Activated CD8-positive, alpha-beta memory T cell treated with anti-CD3 and anti-CD28 coated beads, Interleukin-2, amount 10 ng/mL, durations not matched to agents 7 days and 5 days (primary cell): ENCODE data around the gene ARMH3. TPM values are rescaled to one million over a fixed set of nuclear protein-coding genes. Genes with fewer than 3 reads are reported as not detected.

ENCODE experiments used
- ATAC-seq: fragments of 150-1000 bp; cut with Tn5 transposase; one replicate; pipeline ENCODE4 v1.10.0; 2021; ENCODE audit warnings: moderate library complexity
- CTCF ChIA-PET: fragments of 350-600 bp; sonication (Branson Sonifier 250); formaldehyde crosslinking; loops from one replicate; lab custom pipeline; 2021; ENCODE audit warnings: antibody characterized with exemption; lab: Charles Lee
- DNase-seq: peaks from one replicate; pipeline ENCODE4 v3.0.0-alpha.2; 2020
- H3K27ac Mint-ChIP-seq: one replicate; pipeline ENCODE4 v1.8.0; 2021; ENCODE audit warnings: mild to moderate bottlenecking, mixed read lengths
- H3K27me3 Mint-ChIP-seq: one replicate; pipeline ENCODE4 v1.8.0; 2021; ENCODE audit warnings: mixed read lengths
- H3K36me3 Mint-ChIP-seq: one replicate; pipeline ENCODE4 v1.8.0; 2021; ENCODE audit warnings: mild to moderate bottlenecking, mixed read lengths
- H3K4me1 Mint-ChIP-seq: one replicate; pipeline ENCODE4 v1.8.0; 2021; ENCODE audit warnings: mixed read lengths
- H3K4me3 Mint-ChIP-seq: one replicate; pipeline ENCODE4 v1.8.0; 2021; ENCODE audit warnings: mild to moderate bottlenecking, moderate library complexity, mixed read lengths
- H3K9me3 Mint-ChIP-seq: one replicate; pipeline ENCODE4 v1.8.0; 2022; ENCODE audit warnings: low read depth, mixed read lengths
- total RNA-seq, 2 experiments: library from RNA; stranded (reverse); gene quantifications; one replicate each; pipeline ENCODE4 v1.2.3, GENCODE V29; 2021

The ARMH3 gene
- total RNA-seq, 2 experiments from 2014 or later: 23.8 to 25.9 TPM

GRCh38 chr10:101875068-101875688 lies 180.8 kb downstream of the ARMH3 start:
- no peak for ATAC-seq
- no peak overlapping the region for H3K27ac Mint-ChIP-seq

GRCh38 chr10:101874252-101874651 lies 181.7 kb downstream of the ARMH3 start:
- H3K27ac Mint-ChIP-seq: no peak overlapping the region
- peaks cover 3% of the 10 kb centered on the region for H3K36me3 Mint-ChIP-seq
- no peak overlapping the region for H3K4me3 Mint-ChIP-seq
- no peak for DNase-seq
- no peak for ATAC-seq
- H3K9me3 Mint-ChIP-seq: no peaks in the 10 kb centered on the region
- CTCF ChIA-PET: interaction anchor here (1.0 to 1.8 kb wide), 3 partner anchors 15 to 136 kb away, joined by 3 to 6 read pairs (median 4); no protein-coding TSS in a partner anchor
- H3K4me1 Mint-ChIP-seq: peaks cover 20% of the 10 kb centered on the region
- H3K27me3 Mint-ChIP-seq: no peaks in the 10 kb centered on the region

More at GRCh38 chr10:101875068-101875688, 180.8 kb downstream of the ARMH3 start:
- peaks cover 3% of the 10 kb centered on the region for H3K36me3 Mint-ChIP-seq
- no peaks in the 10 kb centered on the region for H3K9me3 Mint-ChIP-seq
- no peaks in the 10 kb centered on the region for H3K27me3 Mint-ChIP-seq
- H3K4me1 Mint-ChIP-seq: peaks cover 20% of the 10 kb centered on the region
- CTCF ChIA-PET: interaction anchor here (0.6 to 1.8 kb wide), 6 partner anchors 9 to 180 kb away, joined by 3 to 6 read pairs (median 3); partner anchors contain the start of gene ARMH3
- no peak overlapping the region for H3K4me3 Mint-ChIP-seq
- DNase-seq: no peak

GRCh38 chr10:101867931-101868330 lies 188.0 kb downstream of the ARMH3 start:
- Mint-ChIP-seq H3K9me3 (no peaks in the 10 kb centered on the region), H3K27ac (no peak overlapping the region), H3K4me3 (no peak overlapping the region)

GRCh38 chr10:101859530-101859929 lies 196.4 kb downstream of the ARMH3 start:
- no peak for DNase-seq
- H3K4me1 Mint-ChIP-seq: peaks cover 24% of the 10 kb centered on the region
- H3K36me3 Mint-ChIP-seq: peaks cover 32% of the 10 kb centered on the region
- H3K27me3 Mint-ChIP-seq: no peaks in the 10 kb centered on the region
- peaks cover 9% of the 10 kb centered on the region for H3K9me3 Mint-ChIP-seq
- ATAC-seq: no peak
- CTCF ChIA-PET: interaction anchor here (0.6 to 8.2 kb wide), 6 partner anchors 10 to 151 kb away, joined by 3 to 91 read pairs (median 8); partner anchors contain the start of gene KCNIP2
- no peak overlapping the region for H3K4me3 Mint-ChIP-seq
- no peak overlapping the region for H3K27ac Mint-ChIP-seq

More at GRCh38 chr10:101867931-101868330, 188.0 kb downstream of the ARMH3 start:
- DNase-seq: no peak
- no peaks in the 10 kb centered on the region for H3K4me1 Mint-ChIP-seq
- H3K27me3 Mint-ChIP-seq: no peaks in the 10 kb centered on the region
- H3K36me3 Mint-ChIP-seq: peaks cover 10% of the 10 kb centered on the region
- no peak for ATAC-seq
- CTCF ChIA-PET: interaction anchor here (0.7 kb wide), 1 partner anchor 329 kb away, joined by 3 read pairs; no protein-coding TSS in a partner anchor

GRCh38 chr10:101858723-101859500 lies 197.1 kb downstream of the ARMH3 start:
- Mint-ChIP-seq H3K9me3 (peaks cover 9% of the 10 kb centered on the region), H3K36me3 (peaks cover 31% of the 10 kb centered on the region), H3K4me3 (no peak overlapping the region), H3K27ac (peak overlapping the region; percentile 60), H3K27me3 (no peaks in the 10 kb centered on the region), H3K4me1 (peaks cover 24% of the 10 kb centered on the region)
- CTCF ChIA-PET: interaction anchor here (0.6 to 8.2 kb wide), 7 partner anchors 9 to 151 kb away, joined by 3 to 91 read pairs (median 9); partner anchors contain the start of gene KCNIP2
- ATAC-seq (peak; percentile 93), DNase-seq (no peak)

- no peak overlapping the region for H3K27ac Mint-ChIP-seq
- peaks cover 24% of the 10 kb centered on the region for H3K4me1 Mint-ChIP-seq
- H3K36me3 Mint-ChIP-seq: peaks cover 28% of the 10 kb centered on the region
- no peak for DNase-seq
- peaks cover 9% of the 10 kb centered on the region for H3K9me3 Mint-ChIP-seq
- no peak overlapping the region for H3K4me3 Mint-ChIP-seq
- no peaks in the 10 kb centered on the region for H3K27me3 Mint-ChIP-seq
- no peak for ATAC-seq
- CTCF ChIA-PET: interaction anchor here (1.3 to 8.2 kb wide), 5 partner anchors 8 to 152 kb away, joined by 6 to 91 read pairs (median 10); partner anchors contain the start of gene KCNIP2
These were observed 198.0 kb downstream of the ARMH3 start for GRCh38 chr10:101857802-101858476.

- CTCF ChIA-PET: interaction anchor here (1.0 to 8.2 kb wide), 2 partner anchors 15 to 151 kb away, joined by 3 to 91 read pairs; partner anchors contain the start of gene KCNIP2
- Mint-ChIP-seq H3K4me1 (peaks cover 24% of the 10 kb centered on the region), H3K9me3 (peaks cover 9% of the 10 kb centered on the region), H3K27me3 (no peaks in the 10 kb centered on the region), H3K27ac (no peak overlapping the region), H3K4me3 (no peak overlapping the region), H3K36me3 (peaks cover 20% of the 10 kb centered on the region)
- DNase-seq: no peak
- ATAC-seq: no peak
These were observed 199.3 kb downstream of the ARMH3 start for GRCh38 chr10:101856626-101857025.

- Mint-ChIP-seq H3K4me3 (no peak overlapping the region), H3K27me3 (no peaks in the 10 kb centered on the region), H3K27ac (no peak overlapping the region), H3K4me1 (peaks cover 3% of the 10 kb centered on the region), H3K9me3 (no peaks in the 10 kb centered on the region), H3K36me3 (no peaks in the 10 kb centered on the region)
- CTCF ChIA-PET: interaction anchor here (1.2 to 3.7 kb wide), 3 partner anchors 10 to 15 kb away, joined by 5 to 26 read pairs (median 13); no protein-coding TSS in a partner anchor
- DNase-seq: no peak
- no peak for ATAC-seq
These were observed 204.4 kb downstream of the ARMH3 start for GRCh38 chr10:101851411-101852116.

- no peaks in the 10 kb centered on the region for H3K36me3 Mint-ChIP-seq
- ATAC-seq: no peak
- no peaks in the 10 kb centered on the region for H3K9me3 Mint-ChIP-seq
- H3K4me1 Mint-ChIP-seq: peaks cover 3% of the 10 kb centered on the region
- CTCF ChIA-PET: interaction anchor here (3.2 to 3.7 kb wide), 2 partner anchors 10 to 15 kb away, joined by 12 to 26 read pairs; no protein-coding TSS in a partner anchor
- no peak overlapping the region for H3K27ac Mint-ChIP-seq
- no peak for DNase-seq
- no peak overlapping the region for H3K4me3 Mint-ChIP-seq
- no peaks in the 10 kb centered on the region for H3K27me3 Mint-ChIP-seq
These were observed 205.2 kb downstream of the ARMH3 start for GRCh38 chr10:101850749-101851148.

GRCh38 chr10:101848894-101849351 lies 207.1 kb downstream of the ARMH3 start:
- Mint-ChIP-seq H3K27ac (no peak overlapping the region), H3K4me3 (no peak overlapping the region), H3K4me1 (peaks cover 9% of the 10 kb centered on the region), H3K36me3 (no peaks in the 10 kb centered on the region), H3K27me3 (peaks cover 4% of the 10 kb centered on the region), H3K9me3 (no peaks in the 10 kb centered on the region)
- DNase-seq: no peak
- ATAC-seq: no peak
- CTCF ChIA-PET: interaction anchor here (0.8 to 3.7 kb wide), 7 partner anchors 8 to 224 kb away, joined by 3 to 26 read pairs (median 6); no protein-coding TSS in a partner anchor

- Mint-ChIP-seq H3K27me3 (peaks cover 4% of the 10 kb centered on the region), H3K4me3 (no peak overlapping the region), H3K4me1 (peaks cover 11% of the 10 kb centered on the region), H3K9me3 (no peaks in the 10 kb centered on the region), H3K36me3 (no peaks in the 10 kb centered on the region), H3K27ac (no peak overlapping the region)
- ATAC-seq (no peak), DNase-seq (no peak)
- CTCF ChIA-PET: interaction anchor here (0.8 to 3.7 kb wide), 7 partner anchors 7 to 224 kb away, joined by 3 to 26 read pairs (median 6); no protein-coding TSS in a partner anchor
These were observed 207.6 kb downstream of the ARMH3 start for GRCh38 chr10:101848408-101848807.

GRCh38 chr10:101845893-101846292 lies 210.1 kb downstream of the ARMH3 start:
- H3K27ac Mint-ChIP-seq: no peak overlapping the region
- CTCF ChIA-PET: interaction anchor here (1.3 to 1.8 kb wide), 3 partner anchors 10 to 227 kb away, joined by 4 to 14 read pairs (median 7); no protein-coding TSS in a partner anchor
- H3K4me3 Mint-ChIP-seq: no peak overlapping the region
- no peaks in the 10 kb centered on the region for H3K36me3 Mint-ChIP-seq
- no peaks in the 10 kb centered on the region for H3K9me3 Mint-ChIP-seq
- H3K4me1 Mint-ChIP-seq: peaks cover 24% of the 10 kb centered on the region
- ATAC-seq (no peak), DNase-seq (no peak)
- H3K27me3 Mint-ChIP-seq: peaks cover 12% of the 10 kb centered on the region
